HG02981 (cell line): ENCODE measurements around the gene SFXN1.
"Not testable (repeated sequence)": the region's sequence is repeated elsewhere in the genome, so short reads cannot be mapped to it uniquely, and the experiment has no call there.

Experiments
- ATAC-seq: cut with Tn5 transposase; IDR thresholded peaks from one replicate; pipeline ENCODE4 v1.9.1; 2021; ENCODE audit warnings: mild to moderate bottlenecking, moderate library complexity; ENCODE audit not compliant: unreplicated experiment

The SFXN1 gene

GRCh38 chr5:175478384-175479124 lies at the start of gene SFXN1:
TSS of gene SFXN1 (plus strand) at chr5:175478560. CDS start at chr5:175492104, 13,544 bp downstream.
- ATAC-seq: peak; percentile 91

- ATAC-seq: no peak
Measured at GRCh38 chr5:175434800-175435199, 43.6 kb upstream of the SFXN1 start.

- ATAC-seq: no peak
Measured at GRCh38 chr5:175436359-175436758, 42.0 kb upstream of the SFXN1 start.

GRCh38 chr5:175438234-175438857 lies 40.0 kb upstream of the SFXN1 start:
- ATAC-seq: no peak

- ATAC-seq: no peak
Measured at GRCh38 chr5:175443514-175444059, 34.8 kb upstream of the SFXN1 start.

GRCh38 chr5:175444060-175444904 lies 34.1 kb upstream of the SFXN1 start, which contains the start of gene DRD1:
TSS of gene DRD1 (minus strand) at chr5:175444182. CDS start at chr5:175443099, 1,083 bp downstream.
- ATAC-seq: no peak

GRCh38 chr5:175444905-175445456 lies 33.4 kb upstream of the SFXN1 start:
- ATAC-seq: no peak

- ATAC-seq: not testable (repeated sequence)
Measured at GRCh38 chr5:175446378-175446777, 32.0 kb upstream of the SFXN1 start.

GRCh38 chr5:175447571-175447970 lies 30.8 kb upstream of the SFXN1 start:
- no peak for ATAC-seq

GRCh38 chr5:175448276-175448675 lies 30.1 kb upstream of the SFXN1 start:
- no peak for ATAC-seq

- ATAC-seq: no peak
Measured at GRCh38 chr5:175452166-175452565, 26.2 kb upstream of the SFXN1 start.

GRCh38 chr5:175454338-175454737 lies 24.0 kb upstream of the SFXN1 start:
- ATAC-seq: not testable (repeated sequence)

GRCh38 chr5:175456105-175456742 lies 22.1 kb upstream of the SFXN1 start:
- no peak for ATAC-seq

- peak; percentile 95 for ATAC-seq
Measured at GRCh38 chr5:175457466-175457865, 20.9 kb upstream of the SFXN1 start.

- no peak for ATAC-seq
Measured at GRCh38 chr5:175460126-175460525, 18.2 kb upstream of the SFXN1 start.

- ATAC-seq: no peak
Measured at GRCh38 chr5:175460552-175460951, 17.8 kb upstream of the SFXN1 start.

GRCh38 chr5:175461370-175461769 lies 17.0 kb upstream of the SFXN1 start:
- ATAC-seq: no peak

- ATAC-seq: no peak
Measured at GRCh38 chr5:175463641-175464040, 14.7 kb upstream of the SFXN1 start.

GRCh38 chr5:175464074-175464941 lies 14.1 kb upstream of the SFXN1 start:
- ATAC-seq: peak; percentile 99

GRCh38 chr5:175464942-175465233 lies 13.5 kb upstream of the SFXN1 start:
- no peak for ATAC-seq
